Chondrocyte (in vitro differentiated cells): ENCODE results near the gene AHR. TPM values are rescaled to one million over a fixed set of nuclear protein-coding genes. Genes with fewer than 3 reads are reported as not detected.

Source experiments
- DNase-seq: peaks from one replicate; pipeline ENCODE4 v3.0.0; 2021; ENCODE audit warnings: mixed read lengths, low spot score
- H3K27ac Mint-ChIP-seq: one replicate; pipeline ENCODE4 v1.8.0; 2021; ENCODE audit warnings: mild to moderate bottlenecking, moderate library complexity, mixed read lengths; ENCODE audit not compliant: unreplicated experiment
- H3K27me3 Mint-ChIP-seq: 2 replicates; pipeline ENCODE4 v1.8.0; 2021; ENCODE audit warnings: low read depth, mixed read lengths
- H3K36me3 Mint-ChIP-seq: 2 replicates; pipeline ENCODE4 v1.8.0; 2021; ENCODE audit warnings: low read depth, mixed read lengths
- H3K4me1 Mint-ChIP-seq: 2 replicates; pipeline ENCODE4 v1.8.0; 2021; ENCODE audit warnings: low read depth, mild to moderate bottlenecking, mixed read lengths
- H3K4me3 Mint-ChIP-seq: one replicate; pipeline ENCODE4 v1.8.0; 2021; ENCODE audit warnings: mild to moderate bottlenecking, moderate library complexity, mixed read lengths; ENCODE audit not compliant: unreplicated experiment
- H3K9me3 Mint-ChIP-seq: 2 replicates; pipeline ENCODE4 v1.8.0; 2021; ENCODE audit warnings: low read depth, mixed read lengths
- CTCF ChIP-seq: fragments of 200-600 bp; sonication (generic); IDR thresholded peaks from 2 replicates; pipeline ENCODE4 v1.5.0; 2021; ENCODE audit warnings: antibody characterized with exemption, mild to moderate bottlenecking, moderate library complexity
- total RNA-seq: library from RNA; stranded (reverse); gene quantifications from 3 replicates; pipeline ENCODE4 v1.2.1, GENCODE V29; 2021

AHR gene
- total RNA-seq, 1 donor from 2014 or later, result 143 TPM

- no peak for DNase-seq
- Mint-ChIP-seq H3K27ac (peak overlapping the region; percentile 85), H3K27me3 (no peaks in the 10 kb centered on the region)
Observed at GRCh38 chr7:17318146-17318545, 19.7 kb downstream of the AHR start.

GRCh38 chr7:17319164-17320101 lies 21.0 kb downstream of the AHR start:
- Mint-ChIP-seq H3K9me3 (no peaks in the 10 kb centered on the region), H3K4me3 (no peak overlapping the region), H3K4me1 (peaks cover 72% of the 10 kb centered on the region), H3K27ac (peak overlapping the region; percentile 85), H3K27me3 (no peaks in the 10 kb centered on the region), H3K36me3 (peaks cover 18% of the 10 kb centered on the region)
- no peak for DNase-seq
- TF ChIP-seq CTCF, result no peak

More at GRCh38 chr7:17318146-17318545, 19.7 kb downstream of the AHR start:
- Mint-ChIP-seq H3K36me3 (peaks cover 18% of the 10 kb centered on the region), H3K9me3 (no peaks in the 10 kb centered on the region), H3K4me1 (peaks cover 76% of the 10 kb centered on the region), H3K4me3 (no peak overlapping the region)
- no peak for TF ChIP-seq CTCF

GRCh38 chr7:17320102-17320497 lies 21.6 kb downstream of the AHR start:
- TF ChIP-seq CTCF, result no peak
- Mint-ChIP-seq H3K4me3 (no peak overlapping the region), H3K27me3 (no peaks in the 10 kb centered on the region), H3K27ac (peak overlapping the region; percentile 85), H3K4me1 (peaks cover 68% of the 10 kb centered on the region), H3K9me3 (no peaks in the 10 kb centered on the region), H3K36me3 (peaks cover 18% of the 10 kb centered on the region)
- DNase-seq, result no peak

GRCh38 chr7:17320657-17321056 lies 22.2 kb downstream of the AHR start:
- no peak overlapping the region for H3K4me3 Mint-ChIP-seq
- H3K4me1 Mint-ChIP-seq, result peaks cover 70% of the 10 kb centered on the region
- no peak for TF ChIP-seq CTCF
- H3K27ac Mint-ChIP-seq, result peak overlapping the region; percentile 85
- no peaks in the 10 kb centered on the region for H3K27me3 Mint-ChIP-seq
- no peaks in the 10 kb centered on the region for H3K9me3 Mint-ChIP-seq
- peaks cover 21% of the 10 kb centered on the region for H3K36me3 Mint-ChIP-seq
- DNase-seq, result no peak

GRCh38 chr7:17325364-17325763 lies 26.9 kb downstream of the AHR start:
- no peak for TF ChIP-seq CTCF
- no peaks in the 10 kb centered on the region for H3K27me3 Mint-ChIP-seq
- peaks cover 47% of the 10 kb centered on the region for H3K4me1 Mint-ChIP-seq
- peaks cover 20% of the 10 kb centered on the region for H3K36me3 Mint-ChIP-seq
- no peak for DNase-seq
- no peaks in the 10 kb centered on the region for H3K9me3 Mint-ChIP-seq
- H3K27ac Mint-ChIP-seq, result peak overlapping the region; percentile 70
- H3K4me3 Mint-ChIP-seq, result no peak overlapping the region
